ENCODE results near the gene TPO.

DNA sequence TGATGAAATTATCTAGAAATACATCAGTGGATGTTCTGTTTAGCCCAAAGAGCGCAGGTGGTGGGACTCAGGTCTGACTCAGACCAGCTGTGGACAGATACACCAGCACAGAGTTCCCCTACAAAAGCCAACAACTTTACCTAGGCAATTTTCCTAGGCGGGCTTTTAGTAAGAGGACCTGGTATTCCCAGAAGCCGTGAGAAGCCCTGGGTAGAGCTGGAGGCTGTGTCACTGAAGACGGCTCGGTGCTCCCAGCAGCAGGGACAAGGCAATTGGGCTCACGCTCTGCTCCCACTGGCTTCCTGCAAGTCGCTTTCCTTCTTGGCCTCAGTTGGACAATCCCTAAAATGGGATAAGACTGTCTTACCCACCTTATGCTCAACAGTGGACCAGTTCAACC, 41.1 kb downstream of the TPO start:
- TF ChIP-seq CTCF (IDR thresholded peaks at IDR 0.05) (no peak), SIN3A (IDR thresholded peaks at IDR 0.05; ENCODE audit: borderline replicate concordance, insufficient read depth, low read depth, low read length) (no peak)

All from Panc1 (cell line).